Thyroid gland (tissue), 4 donors: Measurements from ENCODE around the gene KRTAP6-1. TPM values are rescaled to one million over a fixed set of nuclear protein-coding genes. Genes with fewer than 3 reads are reported as not detected.

ENCODE experiments used
- DNase-seq, 2 donors: peaks; one replicate each; pipeline ENCODE4 v3.0.0-alpha.2; 2019
- H3K27ac ChIP-seq, 3 donors: fragments of 200-600 bp; sonication (generic); 1 replicate in 2 of 3; 2 replicates in 1 of 3; pipeline ENCODE4 v1.5.1; 2016 to 2019; ENCODE audit warnings: mild to moderate bottlenecking in 1 of 3, moderate library complexity in 1 of 3
- H3K27me3 ChIP-seq: fragments of 200-600 bp; sonication (generic); one replicate; pipeline ENCODE4 v1.5.1; 2019
- H3K36me3 ChIP-seq, 2 donors: fragments of 200-600 bp; sonication (generic); one replicate each; pipeline ENCODE4 v1.5.1; 2016 to 2019
- H3K4me1 ChIP-seq, 2 donors: fragments of 200-600 bp; sonication (generic); one replicate each; pipeline ENCODE4 v1.5.1; 2017 to 2019
- H3K4me3 ChIP-seq, 3 donors: fragments of 200-600 bp; sonication (generic); replicated peaks in 1 of 3; 1 replicate in 2 of 3; 2 replicates in 1 of 3; pipeline ENCODE4 v1.5.1; 2016; ENCODE audit warnings: mild to moderate bottlenecking in 1 of 3
- H3K9me3 ChIP-seq: fragments of 200-600 bp; sonication (generic); one replicate; pipeline ENCODE4 v1.5.1; 2017
- POLR2A ChIP-seq, 2 donors: fragments of 450-650 bp; IDR thresholded peaks; one replicate each; pipeline ENCODE4 v1.6.1; 2017; ENCODE audit warnings: antibody characterized with exemption in 2 of 2, mild to moderate bottlenecking in 2 of 2, moderate library complexity in 1 of 2
- WGBS, 2 donors: methylation state at CpG; one replicate each; pipeline ENCODE4 v1.1.5; 2017; 5-methylcytosine and 5-hydroxymethylcytosine counted together
- intact Hi-C: fragments of 100-400 bp; cut with DNase I; formaldehyde crosslinking; loops from one replicate; pipeline ENCODE4 v1.15.1; 2023
- total RNA-seq, 4 donors: library from RNA; depleted of rRNA; stranded (reverse); fragments of >200 nt; gene quantifications; one replicate each; pipeline ENCODE4 v1.2.3, GENCODE V29; 2016
- TF ChIP-seq, protein P1 (sequence below), 6 experiments: fragments of 200-600 bp in 3 of 6; fragments of 450-650 bp in 3 of 6; sonication (generic) in 3 of 6; IDR thresholded peaks; one replicate each; pipeline ENCODE4 v1.5.1; 2016 to 2019; ENCODE audit warnings: antibody characterized with exemption in 6 of 6, mild to moderate bottlenecking in 2 of 6, inconsistent platforms in 1 of 6, moderate library complexity in 1 of 6

KRTAP6-1 gene
- total RNA-seq, 4 donors from 2014 or later, result not detected

DNA sequence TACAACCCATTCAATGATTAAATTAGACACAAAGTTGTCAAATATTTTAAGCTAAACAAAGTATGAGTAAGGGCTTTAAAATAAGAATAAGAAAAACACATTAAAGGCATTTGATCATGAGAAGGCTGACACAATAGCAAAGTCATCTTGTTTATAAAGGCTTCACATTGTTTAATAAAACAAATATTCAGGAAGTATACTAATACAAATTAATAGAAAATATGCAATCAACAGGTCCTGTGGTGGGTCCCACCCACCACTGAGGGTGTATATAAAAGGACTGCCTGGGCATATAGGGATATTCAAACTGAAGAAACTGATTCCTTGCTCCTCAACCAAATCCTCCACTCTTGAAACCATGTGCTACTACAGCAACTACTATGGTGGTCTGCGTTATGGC is 21.2 kb upstream of the KRTAP6-1 start, which contains the start of gene KRTAP20-2:
KRTAP20-2 (plus strand) TSS at position 301 of the 400 bp plus-strand sequence; CDS start at position 359, 58 bp downstream.
- Histone ChIP-seq H3K27ac (no peak within 1 kb of the TSS), H3K4me3 (no peak within 1 kb of the TSS), H3K36me3 (no peaks in the 10 kb centered on the region), H3K4me1 (no peaks in the 10 kb centered on the region), H3K9me3 (no peaks in the 10 kb centered on the region), H3K27me3 (no peaks in the 10 kb centered on the region)
- intact Hi-C loops, result no loop called here
- no peak for TF ChIP-seq POLR2A (IDR thresholded peaks at IDR 0.05)
- TF ChIP-seq, protein P1, sequence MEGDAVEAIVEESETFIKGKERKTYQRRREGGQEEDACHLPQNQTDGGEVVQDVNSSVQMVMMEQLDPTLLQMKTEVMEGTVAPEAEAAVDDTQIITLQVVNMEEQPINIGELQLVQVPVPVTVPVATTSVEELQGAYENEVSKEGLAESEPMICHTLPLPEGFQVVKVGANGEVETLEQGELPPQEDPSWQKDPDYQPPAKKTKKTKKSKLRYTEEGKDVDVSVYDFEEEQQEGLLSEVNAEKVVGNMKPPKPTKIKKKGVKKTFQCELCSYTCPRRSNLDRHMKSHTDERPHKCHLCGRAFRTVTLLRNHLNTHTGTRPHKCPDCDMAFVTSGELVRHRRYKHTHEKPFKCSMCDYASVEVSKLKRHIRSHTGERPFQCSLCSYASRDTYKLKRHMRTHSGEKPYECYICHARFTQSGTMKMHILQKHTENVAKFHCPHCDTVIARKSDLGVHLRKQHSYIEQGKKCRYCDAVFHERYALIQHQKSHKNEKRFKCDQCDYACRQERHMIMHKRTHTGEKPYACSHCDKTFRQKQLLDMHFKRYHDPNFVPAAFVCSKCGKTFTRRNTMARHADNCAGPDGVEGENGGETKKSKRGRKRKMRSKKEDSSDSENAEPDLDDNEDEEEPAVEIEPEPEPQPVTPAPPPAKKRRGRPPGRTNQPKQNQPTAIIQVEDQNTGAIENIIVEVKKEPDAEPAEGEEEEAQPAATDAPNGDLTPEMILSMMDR (IDR thresholded peaks at IDR 0.05), result no peak
- 90 to 93% methylated on average over 1 of the region's 1 CpG for WGBS, 2 donors
- DNase-seq, result no peak

DNA sequence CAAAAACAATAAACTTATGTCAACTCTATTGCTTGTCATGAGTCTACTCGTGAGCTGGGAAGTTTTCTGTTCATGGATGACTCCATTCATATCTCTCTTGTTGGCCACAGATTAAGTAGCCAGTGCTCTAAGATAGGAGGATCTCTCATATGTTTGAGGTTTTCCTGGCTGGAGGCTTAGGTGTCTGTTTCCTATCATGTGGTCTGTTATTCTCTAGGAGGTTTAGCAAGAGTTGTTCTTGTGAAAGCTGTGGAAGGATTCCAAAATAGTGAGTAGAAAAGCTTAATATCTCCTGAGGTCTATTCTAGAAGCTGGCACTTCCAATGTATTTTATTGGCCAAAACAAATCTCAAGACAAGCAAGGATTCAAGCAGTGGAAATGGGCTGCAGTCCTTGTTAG is 15.5 kb upstream of the KRTAP6-1 start:
- H3K4me3 ChIP-seq, result no peak overlapping the region
- H3K36me3 ChIP-seq, result no peaks in the 10 kb centered on the region
- no peaks in the 10 kb centered on the region for H3K4me1 ChIP-seq
- no peaks in the 10 kb centered on the region for H3K27me3 ChIP-seq
- no peak for DNase-seq
- TF ChIP-seq, protein P1 (IDR thresholded peaks at IDR 0.05), result no peak
- no peak for TF ChIP-seq POLR2A (IDR thresholded peaks at IDR 0.05)
- H3K27ac ChIP-seq, result no peak overlapping the region
- no peaks in the 10 kb centered on the region for H3K9me3 ChIP-seq
- 76% methylated on average over 1 of the region's 1 CpG for WGBS, 2 donors
- intact Hi-C loops, result no loop called here

DNA sequence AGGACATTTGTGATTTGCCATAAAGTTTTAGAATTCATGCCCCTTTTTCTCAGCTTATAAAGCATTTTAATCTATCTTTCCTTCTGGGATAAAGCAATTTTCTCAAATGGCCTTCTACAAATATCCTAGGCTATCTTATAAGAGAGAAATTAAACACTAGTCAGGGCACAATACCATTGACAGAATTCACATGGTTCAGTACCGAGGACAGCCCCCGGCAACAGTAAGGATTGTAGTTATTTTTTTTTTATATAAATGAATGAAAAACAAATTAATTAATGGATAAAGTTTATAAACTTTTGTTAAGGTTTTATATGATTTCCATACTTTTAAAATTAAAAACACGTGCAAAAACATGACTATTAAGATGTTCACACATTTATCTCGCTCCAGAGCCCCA is 14.4 kb upstream of the KRTAP6-1 start:
- H3K4me3 ChIP-seq, result no peak overlapping the region
- intact Hi-C loops, result no loop called here
- H3K4me1 ChIP-seq, result no peaks in the 10 kb centered on the region
- no peak for DNase-seq
- WGBS, 2 donors, result 78 to 91% methylated on average over 4 of the region's 4 CpGs
- no peaks in the 10 kb centered on the region for H3K36me3 ChIP-seq
- no peaks in the 10 kb centered on the region for H3K9me3 ChIP-seq
- TF ChIP-seq POLR2A (IDR thresholded peaks at IDR 0.05), result no peak
- TF ChIP-seq, protein P1 (IDR thresholded peaks at IDR 0.05), result no peak
- no peaks in the 10 kb centered on the region for H3K27me3 ChIP-seq
- no peak overlapping the region for H3K27ac ChIP-seq

DNA sequence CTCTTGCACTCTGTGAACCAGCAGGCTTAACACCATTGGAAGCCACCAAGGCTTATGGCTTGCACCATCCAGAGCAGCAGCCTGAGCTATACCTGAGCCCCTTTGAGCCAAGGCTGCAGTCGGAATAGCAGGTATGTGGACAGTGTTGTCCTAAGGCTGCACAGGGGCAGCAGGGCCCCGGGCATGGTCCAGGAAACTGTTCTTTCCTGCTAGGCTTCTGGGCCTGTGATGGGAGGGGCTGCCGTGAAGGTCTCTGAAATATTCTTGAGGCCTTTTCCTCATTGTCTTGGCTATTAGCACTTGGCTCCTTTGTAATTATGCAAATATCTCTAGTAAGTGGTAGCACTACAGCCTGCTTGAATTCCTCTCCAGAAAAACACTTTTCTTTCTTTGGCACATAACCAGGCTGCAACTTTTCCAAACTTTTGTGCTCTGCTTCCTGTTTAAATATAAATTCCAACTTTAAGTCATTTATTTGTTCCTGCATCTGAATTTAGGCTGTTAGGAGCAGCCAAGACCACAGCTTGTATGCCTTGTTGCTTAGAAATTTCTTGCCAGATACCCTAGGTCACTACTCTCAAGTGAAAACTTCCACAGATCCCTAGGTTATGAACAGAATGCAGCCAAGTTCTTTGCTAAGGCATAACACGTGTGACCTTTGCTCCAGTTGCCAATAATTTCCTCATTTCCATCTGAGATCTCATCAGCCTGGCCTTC is 11.9 kb upstream of the KRTAP6-1 start:
- intact Hi-C loops, result no loop called here
- WGBS, 2 donors, result 79 to 94% methylated on average over 4 of the region's 4 CpGs
- H3K27ac ChIP-seq, result no peak overlapping the region
- no peaks in the 10 kb centered on the region for H3K9me3 ChIP-seq
- H3K27me3 ChIP-seq, result no peaks in the 10 kb centered on the region
- DNase-seq, result no peak
- H3K4me3 ChIP-seq, result no peak overlapping the region
- TF ChIP-seq, protein P1 (IDR thresholded peaks at IDR 0.05), result no peak
- H3K4me1 ChIP-seq, result no peaks in the 10 kb centered on the region
- H3K36me3 ChIP-seq, result no peaks in the 10 kb centered on the region

DNA sequence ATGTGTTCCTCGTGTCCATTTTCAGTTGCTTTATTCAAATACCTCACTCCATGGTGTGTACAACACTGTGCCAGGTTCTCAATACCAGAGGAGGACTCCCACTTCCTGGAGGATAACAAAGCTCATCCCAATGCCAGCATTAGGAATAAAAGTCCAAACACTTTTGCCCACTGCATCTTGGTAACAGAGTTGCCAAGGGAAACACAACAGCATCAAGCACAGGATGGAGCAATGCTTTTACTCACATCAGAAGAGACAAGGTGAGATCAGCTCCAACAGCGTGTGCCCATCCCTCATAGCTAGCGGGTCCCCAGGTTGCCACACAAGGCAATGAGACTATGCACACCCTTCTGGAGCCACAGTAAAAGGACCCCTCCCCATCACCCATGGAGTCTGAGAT is 9.6 kb upstream of the KRTAP6-1 start:
- WGBS, 2 donors, result 86 to 95% methylated on average over 3 of the region's 3 CpGs
- Histone ChIP-seq H3K27me3 (no peaks in the 10 kb centered on the region), H3K4me1 (no peaks in the 10 kb centered on the region), H3K4me3 (no peak overlapping the region), H3K27ac (no peak overlapping the region), H3K9me3 (no peaks in the 10 kb centered on the region), H3K36me3 (no peaks in the 10 kb centered on the region)
- no peak for DNase-seq
- no peak for TF ChIP-seq POLR2A (IDR thresholded peaks at IDR 0.05)
- TF ChIP-seq, protein P1 (IDR thresholded peaks at IDR 0.05), result no peak
- intact Hi-C loops, result no loop called here
